Caco-2 (cell line): ENCODE data around the gene FOXE1. TPM values are rescaled to one million over a fixed set of nuclear protein-coding genes. Genes with fewer than 3 reads are reported as not detected.

Experiments
- Bru-seq: library from RNA; stranded (reverse); fragments of 400-500 nt; gene quantifications from one replicate; lab custom pipeline; 2021; lab: Mats Ljungman, UMichigan
- BruChase-seq, 2 experiments: library from RNA; stranded (reverse); fragments of 400-500 nt; gene quantifications; one replicate each; lab custom pipeline; 2021; lab: Mats Ljungman, UMichigan
- BruUV-seq: library from RNA; stranded (reverse); fragments of 400-500 nt; replicated peaks from 2 replicates; lab custom pipeline; 2021; lab: Mats Ljungman, UMichigan
- CTCF ChIA-PET: fragments of 300-600 bp; sonication (Branson Sonifier 250); formaldehyde crosslinking; loops from one replicate; lab custom pipeline; 2022; ENCODE audit warnings: antibody characterized with exemption; lab: Charles Lee
- POLR2A ChIA-PET: fragments of 300-600 bp; sonication (Branson Sonifier 250); formaldehyde crosslinking; loops from one replicate; lab custom pipeline; 2022; ENCODE audit warnings: antibody characterized with exemption; lab: Charles Lee
- DNase-seq, 2 experiments: peaks; one replicate each; pipeline versions ENCODE4 v3.0.0 to v3.0.0-alpha.2; 2020 to 2022
- H3K27me3 ChIP-seq: replicated peaks from 2 replicates; pipeline ENCODE4 v1.6.0; 2011; ENCODE audit warnings: low read length; ENCODE audit not compliant: control insufficient read depth, insufficient read depth
- H3K36me3 ChIP-seq: 2 replicates; pipeline ENCODE4 v1.5.1; 2011; ENCODE audit warnings: low read length; ENCODE audit not compliant: control insufficient read depth, insufficient read depth
- H3K4me1 ChIP-seq: fragments of 250-450 bp; sonication (Bioruptor Pico); 2 replicates; pipeline ENCODE4 v1.5.1; 2020; ENCODE audit warnings: mild to moderate bottlenecking
- H3K4me3 ChIP-seq: 2 replicates; pipeline ENCODE4 v1.5.1; 2011; ENCODE audit warnings: low read depth, mild to moderate bottlenecking, control low read depth, low read length
- H3K9me3 ChIP-seq: fragments of 250-450 bp; sonication (Bioruptor Pico); 2 replicates; pipeline ENCODE4 v1.5.1; 2020; ENCODE audit warnings: mild to moderate bottlenecking, moderate library complexity
- H3K27ac Mint-ChIP-seq: one replicate; pipeline ENCODE4 v1.8.0; 2022; ENCODE audit warnings: mixed read lengths; ENCODE audit not compliant: unreplicated experiment
- H3K27me3 Mint-ChIP-seq: one replicate; pipeline ENCODE4 v1.8.0; 2022; ENCODE audit warnings: mixed read lengths; ENCODE audit not compliant: insufficient read depth, unreplicated experiment
- H3K36me3 Mint-ChIP-seq: one replicate; pipeline ENCODE4 v1.8.0; 2022; ENCODE audit warnings: mild to moderate bottlenecking, mixed read lengths; ENCODE audit not compliant: insufficient read depth, unreplicated experiment
- H3K4me1 Mint-ChIP-seq: one replicate; pipeline ENCODE4 v1.8.0; 2022; ENCODE audit warnings: low read depth, mixed read lengths; ENCODE audit not compliant: unreplicated experiment
- H3K4me3 Mint-ChIP-seq: one replicate; pipeline ENCODE4 v1.8.0; 2022; ENCODE audit warnings: mild to moderate bottlenecking, moderate library complexity, mixed read lengths; ENCODE audit not compliant: unreplicated experiment
- H3K9me3 Mint-ChIP-seq: one replicate; pipeline ENCODE4 v1.8.0; 2022; ENCODE audit warnings: mixed read lengths; ENCODE audit not compliant: unreplicated experiment
- CTCF ChIP-seq, 2 experiments: fragments of 200-600 bp in 1 of 2; IDR thresholded peaks; 1 replicate in 1 of 2; 2 replicates in 1 of 2; pipeline versions ENCODE4 v1.5.1 to v1.8.0; 2011 to 2022; ENCODE audit warnings: antibody characterized with exemption in 1 of 2, control low read depth in 1 of 2, inconsistent platforms in 1 of 2, low read depth in 1 of 2, low read length in 1 of 2, mild to moderate bottlenecking in 1 of 2, moderate library complexity in 1 of 2; ENCODE audit not compliant: insufficient read depth in 1 of 2, severe bottlenecking in 1 of 2, unreplicated experiment in 1 of 2
- intact Hi-C: fragments of 100-400 bp; cut with micrococcal nuclease; formaldehyde crosslinking; loops from one replicate; pipeline ENCODE4 v1.10.0; 2022; ENCODE audit not compliant: unreplicated experiment
- long read RNA-seq: library from polyadenylated mRNA; stranded (forward); transcript quantifications from one replicate; pipeline ENCODE4 v2.0.0, GENCODE V29; 2022
- total RNA-seq: library from RNA; stranded (reverse); gene quantifications from 2 replicates; pipeline ENCODE4 v1.2.3, GENCODE V29; 2022

FOXE1 gene
- total RNA-seq = not detected in 2 replicates
- Bru-seq, nascent RNA = not detected
- BruChase-seq, experiment 1, labeled RNA remaining after a 2-hour chase = not detected
- BruChase-seq, experiment 2, labeled RNA remaining after a 6-hour chase = not detected
- long read RNA-seq = 0 reads

GRCh38 chr9:97853056-97853843 is at the start of gene FOXE1:
FOXE1 (plus strand) TSS chr9:97853226; CDS start chr9:97853915, 689 bp downstream.
- Mint-ChIP-seq H3K4me3 (no peak within 1 kb of the TSS), H3K4me1 (no peaks in the 10 kb centered on the region), H3K9me3 (no peaks in the 10 kb centered on the region), H3K36me3 (no peaks in the 10 kb centered on the region), H3K27me3 (no peaks in the 10 kb centered on the region), H3K27ac (no peak within 1 kb of the TSS)
- no TSS peak for BruUV-seq
- no peaks in the 10 kb centered on the region for H3K27me3 ChIP-seq
- no peak within 1 kb of the TSS for H3K4me3 ChIP-seq
- TF ChIP-seq CTCF (IDR thresholded peaks at IDR 0.05; ENCODE audit: insufficient read depth in 1 of 2, low read depth in 1 of 2, low read length in 1 of 2, severe bottlenecking in 1 of 2, unreplicated experiment in 1 of 2) = no peak
- POLR2A ChIA-PET = no interaction called here
- no peaks in the 10 kb centered on the region for H3K4me1 ChIP-seq
- no peak for DNase-seq
- no peaks in the 10 kb centered on the region for H3K36me3 ChIP-seq
- CTCF ChIA-PET = no interaction called here
- intact Hi-C loops = no loop called here
- no peaks in the 10 kb centered on the region for H3K9me3 ChIP-seq

- no peaks in the 10 kb centered on the region for H3K27me3 ChIP-seq
- Mint-ChIP-seq H3K4me3 (peak overlapping the region; percentile 82), H3K4me1 (peaks cover 43% of the 10 kb centered on the region), H3K27me3 (no peaks in the 10 kb centered on the region), H3K36me3 (peaks cover 21% of the 10 kb centered on the region), H3K27ac (peak overlapping the region; percentile 92), H3K9me3 (no peaks in the 10 kb centered on the region)
- ChIA-PET POLR2A (interaction anchor here (1.0 kb wide), 1 partner anchor 44 kb away, joined by 4 read pairs; no protein-coding TSS in a partner anchor), CTCF (interaction anchor here (0.6 kb wide), 1 partner anchor 50 kb away, joined by 5 read pairs; no protein-coding TSS in a partner anchor)
- no peaks in the 10 kb centered on the region for H3K36me3 ChIP-seq
- no TSS peak for BruUV-seq
- peak overlapping the region; percentile 66 for H3K4me3 ChIP-seq
- intact Hi-C loops = loop anchor here (5.0 kb wide), 1 partner anchor 98 kb away; no protein-coding TSS in a partner anchor
- no peak for TF ChIP-seq CTCF (IDR thresholded peaks at IDR 0.05; ENCODE audit: insufficient read depth in 1 of 2, low read depth in 1 of 2, low read length in 1 of 2, severe bottlenecking in 1 of 2, unreplicated experiment in 1 of 2)
- peaks cover 42% of the 10 kb centered on the region for H3K4me1 ChIP-seq
- H3K9me3 ChIP-seq = no peaks in the 10 kb centered on the region
- DNase-seq = no peak
Measured at GRCh38 chr9:97804059-97804365, 49.0 kb upstream of the FOXE1 start.

- ChIA-PET POLR2A (no interaction called here), CTCF (no interaction called here)
Measured at GRCh38 chr9:97806721-97807120, 46.3 kb upstream of the FOXE1 start.

More at GRCh38 chr9:97806721-97807120, 46.3 kb upstream of the FOXE1 start:
- no peak overlapping the region for H3K27ac Mint-ChIP-seq
- peaks cover 29% of the 10 kb centered on the region for H3K4me1 Mint-ChIP-seq
- Histone ChIP-seq H3K27me3 (no peaks in the 10 kb centered on the region), H3K9me3 (no peaks in the 10 kb centered on the region), H3K36me3 (no peaks in the 10 kb centered on the region), H3K4me3 (no peak overlapping the region), H3K4me1 (peaks cover 23% of the 10 kb centered on the region)
- H3K4me3 Mint-ChIP-seq = no peak overlapping the region
- DNase-seq = no peak
- intact Hi-C loops = no loop called here
- BruUV-seq = no TSS peak
- no peak for TF ChIP-seq CTCF (IDR thresholded peaks at IDR 0.05; ENCODE audit: insufficient read depth in 1 of 2, low read depth in 1 of 2, low read length in 1 of 2, severe bottlenecking in 1 of 2, unreplicated experiment in 1 of 2)
- H3K27me3 Mint-ChIP-seq = no peaks in the 10 kb centered on the region
- peaks cover 21% of the 10 kb centered on the region for H3K36me3 Mint-ChIP-seq
- no peaks in the 10 kb centered on the region for H3K9me3 Mint-ChIP-seq
